GM18507 (cell line): ENCODE data around the gene CCDC82.

ENCODE experiments used
- DNase-seq: peaks from one replicate; pipeline ENCODE4 v3.0.0; 2011; ENCODE audit warnings: low read depth; ENCODE audit not compliant: insufficient read length; ENCODE audit errors: extremely low spot score
- FAIRE-seq: peaks from 2 replicates; lab custom pipeline; 2011; peaks lifted over from hg19 to GRCh38; lab: Jason Lieb, UNC

CCDC82 gene

GRCh38 chr11:96313163-96313562, 76.5 kb downstream of the CCDC82 start:
- no peak for FAIRE-seq
- no peak for DNase-seq

GRCh38 chr11:96311120-96311568, 78.6 kb downstream of the CCDC82 start:
- FAIRE-seq = no peak
- no peak for DNase-seq

GRCh38 chr11:96310236-96310635, 79.5 kb downstream of the CCDC82 start:
- no peak for FAIRE-seq
- no peak for DNase-seq

- DNase-seq (no peak), FAIRE-seq (no peak)
These were observed 80.1 kb downstream of the CCDC82 start for GRCh38 chr11:96309643-96310017.

- FAIRE-seq (no peak), DNase-seq (no peak)
These were observed 80.6 kb downstream of the CCDC82 start for GRCh38 chr11:96309016-96309642.

- no peak for FAIRE-seq
- no peak for DNase-seq
These were observed 82.0 kb downstream of the CCDC82 start for GRCh38 chr11:96307776-96308140.

GRCh38 chr11:96306933-96307775, 82.6 kb downstream of the CCDC82 start:
- DNase-seq = no peak
- no peak for FAIRE-seq

GRCh38 chr11:96306600-96306932, 83.1 kb downstream of the CCDC82 start:
- FAIRE-seq = no peak

GRCh38 chr11:96306071-96306470, 83.6 kb downstream of the CCDC82 start:
- DNase-seq (no peak), FAIRE-seq (no peak)

More at GRCh38 chr11:96306600-96306932, 83.1 kb downstream of the CCDC82 start:
- DNase-seq = no peak

GRCh38 chr11:96303980-96304379, 85.7 kb downstream of the CCDC82 start:
- DNase-seq (no peak), FAIRE-seq (no peak)

GRCh38 chr11:96303064-96303463, 86.6 kb downstream of the CCDC82 start:
- no peak for DNase-seq
- FAIRE-seq = no peak
